ENCODE results near the gene CSNK1A1.

GRCh38 chr5:149526845-149527590, 24.2 kb downstream of the CSNK1A1 start:
- no peak for TF ChIP-seq POLR2A (IDR thresholded peaks at IDR 0.05)
- no peak for TF ChIP-seq CTCF (IDR thresholded peaks at IDR 0.05)
